H1 (cell line): ENCODE results near the gene OR2A42. TPM values are rescaled to one million over a fixed set of nuclear protein-coding genes. Genes with fewer than 3 reads are reported as not detected.
A peak's percentile ranks its signal among the peaks of the same experiment; 100 is the strongest.
"Not testable (repeated sequence)": the region's sequence is repeated elsewhere in the genome, so short reads cannot be mapped to it uniquely, and the experiment has no call there.

ENCODE experiments used
- CTCF ChIA-PET: fragments of 300-600 bp; sonication (Branson Sonifier 250); formaldehyde crosslinking; loops from one replicate; lab custom pipeline; 2021; ENCODE audit not compliant: partially characterized antibody; lab: Charles Lee
- POLR2A ChIA-PET: fragments of 300-600 bp; sonication (Branson Sonifier 250); formaldehyde crosslinking; loops from one replicate; lab custom pipeline; 2021; ENCODE audit warnings: inconsistent platforms; ENCODE audit not compliant: partially characterized antibody; lab: Charles Lee
- DNase-seq, 2 experiments: peaks; one replicate each; pipeline versions ENCODE4 v3.0.0 to v3.0.0-alpha.2; 2010 to 2022; ENCODE audit warnings: low spot score in 2 of 2, low read depth in 1 of 2, mixed read lengths in 1 of 2
- FAIRE-seq: peaks from 2 replicates; lab custom pipeline; 2011; peaks lifted over from hg19 to GRCh38; lab: Jason Lieb, UNC
- H2AFZ ChIP-seq: 2 replicates; pipeline ENCODE4 v1.8.1; 2012; ENCODE audit warnings: low read length, inconsistent platforms
- H2AK5ac ChIP-seq: 2 replicates; pipeline ENCODE4 v1.6.1; 2013; ENCODE audit warnings: low read depth, low read length
- H2BK120ac ChIP-seq: replicated peaks from 2 replicates; pipeline ENCODE3; 2013; ENCODE audit warnings: low read depth, low read length, inconsistent platforms
- H2BK12ac ChIP-seq: 2 replicates; pipeline ENCODE4 v1.6.1; 2013; ENCODE audit warnings: low read depth, low read length
- H2BK15ac ChIP-seq: 2 replicates; pipeline ENCODE4 v1.6.1; 2013; ENCODE audit warnings: low read length
- H2BK20ac ChIP-seq: 2 replicates; pipeline ENCODE4 v1.6.1; 2013; ENCODE audit warnings: low read length
- H2BK5ac ChIP-seq: 2 replicates; pipeline ENCODE4 v1.6.1; 2013; ENCODE audit warnings: low read depth, low read length
- H3K14ac ChIP-seq: 2 replicates; pipeline ENCODE4 v1.6.1; 2013; ENCODE audit warnings: inconsistent platforms; ENCODE audit not compliant: insufficient read length
- H3K18ac ChIP-seq: 2 replicates; pipeline ENCODE4 v1.6.1; 2013; ENCODE audit warnings: low read length; ENCODE audit errors: extremely low read depth
- H3K23ac ChIP-seq: 2 replicates; pipeline ENCODE4 v1.6.1; 2013; ENCODE audit warnings: inconsistent platforms; ENCODE audit not compliant: insufficient read length
- H3K23me2 ChIP-seq: 2 replicates; pipeline ENCODE4 v1.6.1; 2013; ENCODE audit warnings: low read depth, low read length
- H3K27ac ChIP-seq: 2 replicates; pipeline ENCODE4 v1.6.1; 2011; ENCODE audit warnings: low read depth, low read length, inconsistent platforms
- H3K27me3 ChIP-seq, 4 experiments: replicated peaks in 1 of 4; 1 replicate in 1 of 4; 2 replicates in 3 of 4; pipeline versions ENCODE4 v1.6.1 to v1.8.1; 2011 to 2013; ENCODE audit warnings: low read length in 3 of 4, mild to moderate bottlenecking in 3 of 4, inconsistent platforms in 2 of 4, mixed read lengths in 2 of 4, moderate library complexity in 1 of 4; ENCODE audit not compliant: control insufficient read depth in 3 of 4, insufficient read depth in 3 of 4; ENCODE audit errors: extremely low read depth in 1 of 4
- H3K36me3 ChIP-seq, 4 experiments: 2 replicates each; pipeline versions ENCODE4 v1.6.1 to v1.8.1; 2011 to 2013; ENCODE audit warnings: mild to moderate bottlenecking in 4 of 4, low read length in 3 of 4, moderate library complexity in 2 of 4, control low read depth in 1 of 4, inconsistent platforms in 1 of 4; ENCODE audit not compliant: insufficient read depth in 4 of 4, control insufficient read depth in 2 of 4
- H3K4ac ChIP-seq: replicated peaks from 2 replicates; pipeline ENCODE3; 2013; ENCODE audit warnings: low read length, low read depth, mixed read lengths, inconsistent platforms; ENCODE audit not compliant: insufficient read length
- H3K4me1 ChIP-seq, 4 experiments: replicated peaks in 1 of 4; 1 replicate in 1 of 4; 2 replicates in 3 of 4; pipeline versions ENCODE4 v1.6.1 to v1.8.1; 2011 to 2013; ENCODE audit warnings: low read length in 3 of 4, inconsistent platforms in 2 of 4, mixed read lengths in 1 of 4; ENCODE audit not compliant: insufficient read depth in 4 of 4, control insufficient read depth in 3 of 4
- H3K4me2 ChIP-seq, 2 experiments: 2 replicates each; pipeline versions ENCODE4 v1.6.1 to v1.8.1; 2011 to 2013; ENCODE audit warnings: low read depth in 2 of 2, low read length in 2 of 2, control low read depth in 1 of 2, inconsistent platforms in 1 of 2, mild to moderate bottlenecking in 1 of 2; ENCODE audit not compliant: insufficient read depth in 1 of 2
- H3K4me3 ChIP-seq, 4 experiments: fragments of 200-600, 300-600 bp in 1 of 4; sonication (generic), shearing (Covaris generic), sonication (Bioruptor Twin) in 1 of 4; 2 replicates each; pipeline versions ENCODE4 v1.5.1 to v1.8.1; 2011 to 2016; ENCODE audit warnings: low read length in 4 of 4, low read depth in 3 of 4, control low read depth in 2 of 4, inconsistent platforms in 2 of 4, mild to moderate bottlenecking in 2 of 4, mixed read lengths in 1 of 4, moderate library complexity in 1 of 4; ENCODE audit not compliant: insufficient read depth in 2 of 4; ENCODE audit errors: extremely low read depth in 1 of 4
- H3K56ac ChIP-seq: replicated peaks from 2 replicates; pipeline ENCODE3; 2013; ENCODE audit warnings: low read depth, mild to moderate bottlenecking, mixed read lengths, low read length, inconsistent platforms; ENCODE audit not compliant: insufficient read length
- H3K79me1 ChIP-seq: 2 replicates; pipeline ENCODE4 v1.6.1; 2013; ENCODE audit warnings: low read depth, low read length, control low read depth
- H3K79me2 ChIP-seq, 2 experiments: 2 replicates each; pipeline versions ENCODE4 v1.6.1 to v1.8.1; 2012 to 2013; ENCODE audit warnings: low read length in 2 of 2, mild to moderate bottlenecking in 2 of 2, inconsistent platforms in 1 of 2; ENCODE audit not compliant: insufficient read depth in 2 of 2, control insufficient read depth in 1 of 2
- H3K9ac ChIP-seq, 4 experiments: replicated peaks in 1 of 4; 1 replicate in 1 of 4; 2 replicates in 3 of 4; pipeline versions ENCODE4 v1.6.1 to v1.8.1; 2011 to 2013; ENCODE audit warnings: low read depth in 3 of 4, low read length in 3 of 4, control low read depth in 2 of 4, mild to moderate bottlenecking in 2 of 4, moderate library complexity in 2 of 4, inconsistent platforms in 1 of 4; ENCODE audit errors: extremely low read depth in 1 of 4
- H3K9me3 ChIP-seq, 2 experiments: 2 replicates each; pipeline versions ENCODE4 v1.6.1 to v1.8.1; 2012 to 2013; ENCODE audit warnings: mild to moderate bottlenecking in 2 of 2, moderate library complexity in 2 of 2, control low read depth in 1 of 2, inconsistent platforms in 1 of 2, low read depth in 1 of 2, low read length in 1 of 2, mixed read lengths in 1 of 2; ENCODE audit not compliant: insufficient read depth in 2 of 2
- H4K20me1 ChIP-seq, 2 experiments: replicated peaks in 1 of 2; 2 replicates each; pipeline versions ENCODE3 to v1.8.1; 2011 to 2013; ENCODE audit warnings: inconsistent platforms in 2 of 2, low read length in 2 of 2, mild to moderate bottlenecking in 1 of 2; ENCODE audit not compliant: insufficient read depth in 2 of 2, control insufficient read depth in 1 of 2
- H4K5ac ChIP-seq: 2 replicates; pipeline ENCODE4 v1.6.1; 2013; ENCODE audit warnings: low read length, low read depth, mixed read lengths, inconsistent platforms; ENCODE audit not compliant: insufficient read length
- H4K8ac ChIP-seq: 2 replicates; pipeline ENCODE4 v1.8.0; 2013; ENCODE audit warnings: mild to moderate bottlenecking, moderate library complexity, low read length, inconsistent platforms; ENCODE audit not compliant: insufficient read depth; ENCODE audit errors: extremely low read depth
- H4K91ac ChIP-seq: replicated peaks from 2 replicates; pipeline ENCODE3; 2013; ENCODE audit warnings: low read length, mixed read lengths, inconsistent platforms; ENCODE audit not compliant: insufficient read length
- WGBS, 2 experiments: shearing (Covaris generic) in 1 of 2; methylation state at CpG; one replicate each; pipeline versions ENCODE4 v1.1.6 to v1.1.7; 2013 to 2015; ENCODE audit warnings: low lambda C conversion rate in 2 of 2, mixed read lengths in 2 of 2, inconsistent platforms in 1 of 2, low coverage in 1 of 2, missing lambda C conversion rate in 1 of 2; ENCODE audit not compliant: insufficient replicate concordance in 2 of 2, insufficient coverage in 1 of 2, insufficient read length in 1 of 2; ENCODE audit errors: extremely low coverage in 1 of 2, missing lambda C conversion rate in 1 of 2; 5-methylcytosine and 5-hydroxymethylcytosine counted together
- polyA plus RNA-seq, 7 experiments: library from polyadenylated mRNA; depleted of rRNA in 3 of 7; stranded (reverse) in 5 of 7; unstranded in 2 of 7; fragments of >200 nt in 5 of 7; fragments of 200-250 nt in 2 of 7; gene quantifications; 1 replicate in 5 of 7; 2 replicates in 1 of 7; 4 replicates in 1 of 7; pipeline versions ENCODE4 v1.2.1 to v1.2.3, GENCODE V29; 2011 to 2013; ENCODE audit warnings: missing spikeins in 2 of 7, mixed read lengths in 2 of 7
- total RNA-seq: library from RNA; stranded (reverse); fragmentation: NEBNext Ultra II Directional; extraction: Animal tissue kit (Norgen Biotek cat#: 25700); gene quantifications from 2 replicates; pipeline ENCODE4 v1.2.1, GENCODE V29; 2021

OR2A42 gene
- total and polyA plus RNA-seq, 2 of the 8 experiments (the other 6 are each of a cell fraction or from before 2014, with no cell fraction given), result not detected

GRCh38 chr7:144269188-144269587 lies 29.8 kb upstream of the OR2A42 start, which contains the start of gene CTAGE8:
CTAGE8 (minus strand) TSS chr7:144269288; CDS start chr7:144269250, 38 bp downstream.
- H3K9me3 ChIP-seq, CTCF ChIA-PET, H4K8ac ChIP-seq, H4K5ac ChIP-seq, H3K9ac ChIP-seq, H3K79me1 ChIP-seq, H3K56ac ChIP-seq, H3K4me1 ChIP-seq, H2BK120ac ChIP-seq, H3K79me2 ChIP-seq, H3K27ac ChIP-seq, H3K14ac ChIP-seq, H3K23ac ChIP-seq, H2AFZ ChIP-seq, H3K4me2 ChIP-seq, H2AK5ac ChIP-seq, H3K18ac ChIP-seq, H3K27me3 ChIP-seq, H4K20me1 ChIP-seq, FAIRE-seq, H2BK5ac ChIP-seq, H3K4ac ChIP-seq, POLR2A ChIA-PET, H2BK15ac ChIP-seq, H3K23me2 ChIP-seq, H2BK20ac ChIP-seq, H2BK12ac ChIP-seq, H3K4me3 ChIP-seq, H4K91ac ChIP-seq, H3K36me3 ChIP-seq, DNase-seq: not testable (repeated sequence)
- no CpG with 5 or more reads among the region's 19 CpGs for WGBS, 2 experiments

- H3K79me1 ChIP-seq, H3K4me3 ChIP-seq, H2BK20ac ChIP-seq, H2AFZ ChIP-seq, H3K27ac ChIP-seq, H3K14ac ChIP-seq, H3K4me2 ChIP-seq, H3K4ac ChIP-seq, H3K79me2 ChIP-seq, POLR2A ChIA-PET, H2BK120ac ChIP-seq, H3K9ac ChIP-seq, H3K9me3 ChIP-seq, CTCF ChIA-PET, H4K20me1 ChIP-seq, DNase-seq, H4K5ac ChIP-seq, H3K56ac ChIP-seq, H3K27me3 ChIP-seq, H3K23me2 ChIP-seq, H2BK15ac ChIP-seq, H4K8ac ChIP-seq, H3K4me1 ChIP-seq, H3K36me3 ChIP-seq, H3K18ac ChIP-seq, H2BK12ac ChIP-seq, H4K91ac ChIP-seq, H2BK5ac ChIP-seq, H2AK5ac ChIP-seq, H3K23ac ChIP-seq: not testable (repeated sequence)
- 88% methylated on average over 6 of the region's 7 CpGs; no CpG with 5 or more reads in 1 of the 2 experiments for WGBS, 2 experiments
- FAIRE-seq, result peak; percentile 24
These were observed 25.3 kb upstream of the OR2A42 start, which contains the start of gene OR2A7 for GRCh38 chr7:144264692-144265091. OR2A7 (minus strand) TSS chr7:144264792; CDS start chr7:144259628, 5,164 bp downstream.
